ENCODE results near the gene ANAPC7.
"Not testable (repeated sequence)": the region's sequence is repeated elsewhere in the genome, so short reads cannot be mapped to it uniquely, and the experiment has no call there.

ANAPC7 gene

GRCh38 chr12:110382683-110383082, 20.8 kb downstream of the ANAPC7 start:
- TF ChIP-seq CTCF (IDR thresholded peaks at IDR 0.05; ENCODE audit: low read depth, low read length), result no peak
- DNase-seq (ENCODE audit: extremely low read depth, low read depth), result no peak

GRCh38 chr12:110379631-110380030, 23.9 kb downstream of the ANAPC7 start:
- TF ChIP-seq CTCF (IDR thresholded peaks at IDR 0.05; ENCODE audit: low read depth, low read length), result no peak
- DNase-seq (ENCODE audit: extremely low read depth, low read depth), result no peak

DNA sequence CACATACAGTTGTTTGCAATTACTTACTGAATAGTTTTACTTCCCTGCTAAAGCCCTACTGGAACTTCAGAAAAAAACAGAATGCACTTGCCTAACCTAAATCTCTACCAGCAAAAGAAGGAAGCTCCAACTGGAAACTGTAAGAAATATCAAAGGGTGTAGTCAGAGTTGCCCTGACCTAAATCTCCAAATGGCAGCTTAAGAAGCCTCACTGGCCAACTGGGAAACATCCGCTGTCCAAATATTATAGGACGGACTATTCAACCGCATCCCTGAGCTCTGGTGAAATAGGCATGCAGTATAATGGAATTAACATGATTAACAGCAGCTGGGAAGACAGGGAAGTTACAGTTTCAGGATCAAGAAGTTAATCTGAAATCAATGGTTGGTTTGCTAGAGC, 24.3 kb downstream of the ANAPC7 start:
- DNase-seq (ENCODE audit: extremely low read depth, low read depth), result peak; percentile 40
- TF ChIP-seq CTCF (IDR thresholded peaks at IDR 0.05; ENCODE audit: low read depth, low read length), result no peak

- DNase-seq (ENCODE audit: extremely low read depth, low read depth), result not testable (repeated sequence)
Measured at GRCh38 chr12:110378131-110378790, 25.2 kb downstream of the ANAPC7 start.

DNA sequence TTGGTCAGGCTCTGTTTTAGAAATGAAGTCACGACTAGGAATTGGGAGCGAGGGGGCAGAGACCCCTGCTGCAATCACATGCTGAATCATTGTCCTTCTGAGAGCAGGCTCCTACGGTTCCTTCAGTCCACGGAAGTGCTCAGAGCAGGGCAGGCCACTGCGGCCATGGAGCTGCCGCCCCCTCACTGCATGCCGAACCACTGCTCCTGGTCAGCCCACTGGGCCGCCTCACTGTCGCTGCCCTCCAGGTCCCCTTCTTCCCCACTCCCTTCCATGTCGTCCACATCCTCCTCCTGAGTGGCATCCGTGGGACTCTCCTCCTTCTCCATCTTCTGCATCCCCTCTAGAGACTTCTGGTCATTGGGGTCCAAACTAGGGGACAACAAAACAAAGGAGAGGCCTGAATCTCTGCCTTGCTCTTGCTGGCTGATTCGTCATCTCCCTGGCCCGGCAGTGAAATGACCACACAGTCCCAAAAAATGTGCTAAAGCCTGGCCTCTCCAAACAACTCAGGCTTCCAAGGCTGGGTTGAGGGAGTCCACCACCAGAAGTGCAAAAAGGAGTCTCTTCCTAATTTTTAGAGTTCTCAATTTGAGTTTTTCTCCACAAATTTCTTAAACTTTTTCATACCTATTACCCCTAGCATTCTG, 29.4 kb downstream of the ANAPC7 start:
- no peak for DNase-seq (ENCODE audit: extremely low read depth, low read depth)
- no peak for TF ChIP-seq CTCF (IDR thresholded peaks at IDR 0.05; ENCODE audit: low read depth, low read length)

DNA sequence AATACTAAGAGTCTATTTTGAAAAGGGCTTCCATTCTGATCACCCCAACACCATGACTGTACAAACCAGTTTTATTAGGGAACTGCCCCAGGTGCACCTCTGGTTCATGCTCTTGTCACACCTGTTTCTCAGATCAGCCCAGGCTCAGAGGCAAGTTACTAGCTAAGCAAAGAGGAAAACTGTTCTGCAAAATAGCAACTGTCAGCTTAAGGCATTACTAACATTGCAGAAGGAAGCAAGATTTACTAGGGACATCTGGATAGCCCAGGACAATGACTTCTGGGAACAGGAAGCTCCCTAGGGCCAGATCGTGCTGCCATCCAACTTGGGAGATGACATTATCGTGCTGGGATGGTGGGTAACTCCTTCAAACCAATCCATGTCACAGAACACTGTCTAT, 30.1 kb downstream of the ANAPC7 start:
- no peak for TF ChIP-seq CTCF (IDR thresholded peaks at IDR 0.05; ENCODE audit: low read depth, low read length)
- DNase-seq (ENCODE audit: extremely low read depth, low read depth), result no peak

DNA sequence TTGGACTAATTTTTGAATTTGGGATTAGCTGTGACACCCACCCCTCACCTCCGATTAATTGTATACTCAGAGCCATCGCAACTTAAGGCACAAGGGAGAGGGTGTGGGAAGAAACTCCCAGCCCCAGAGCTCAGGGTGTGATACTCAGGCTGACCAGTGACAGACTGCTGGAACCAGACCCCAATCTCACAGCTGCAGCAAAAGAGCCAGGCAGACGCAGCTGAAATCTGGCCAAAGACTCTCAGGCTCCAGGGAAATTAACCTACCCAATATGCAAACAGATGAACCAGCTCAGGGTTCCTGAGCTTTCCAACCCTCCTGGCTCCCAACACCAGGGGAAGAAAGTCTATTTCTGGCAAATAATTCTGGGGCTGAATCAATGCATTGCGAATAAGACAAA, 30.5 kb downstream of the ANAPC7 start:
- no peak for DNase-seq (ENCODE audit: extremely low read depth, low read depth)
- no peak for TF ChIP-seq CTCF (IDR thresholded peaks at IDR 0.05; ENCODE audit: low read depth, low read length)

DNA sequence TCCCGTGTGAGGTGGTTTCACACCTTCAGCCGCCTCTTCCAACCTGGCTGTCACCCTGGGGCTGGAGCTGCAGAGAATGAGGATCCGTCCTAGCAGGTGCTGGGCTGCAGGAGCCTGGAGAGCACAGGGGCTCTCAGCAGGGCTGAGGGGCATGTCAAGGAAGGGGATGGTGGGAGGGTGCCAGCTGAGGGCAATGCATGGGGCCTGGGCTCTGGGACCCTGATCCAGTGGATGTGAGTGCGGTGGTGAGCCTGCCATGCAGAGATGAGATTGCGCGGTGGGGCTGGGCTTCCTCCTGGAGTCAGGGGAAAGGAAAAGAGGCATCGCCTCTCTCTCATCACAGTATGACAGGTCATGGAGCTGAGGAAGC, 31.5 kb downstream of the ANAPC7 start:
- TF ChIP-seq CTCF (IDR thresholded peaks at IDR 0.05; ENCODE audit: low read depth, low read length), result no peak
- DNase-seq (ENCODE audit: extremely low read depth, low read depth), result no peak

Data from AG09319 (cell line).